ENCODE measurements around the gene DHX58. TPM values are rescaled to one million over a fixed set of nuclear protein-coding genes. Genes with fewer than 3 reads are reported as not detected.

Gene DHX58
- total RNA-seq, 4 donors from 2014 or later: 1.1 to 4.4 (median 3.1) TPM

DNA sequence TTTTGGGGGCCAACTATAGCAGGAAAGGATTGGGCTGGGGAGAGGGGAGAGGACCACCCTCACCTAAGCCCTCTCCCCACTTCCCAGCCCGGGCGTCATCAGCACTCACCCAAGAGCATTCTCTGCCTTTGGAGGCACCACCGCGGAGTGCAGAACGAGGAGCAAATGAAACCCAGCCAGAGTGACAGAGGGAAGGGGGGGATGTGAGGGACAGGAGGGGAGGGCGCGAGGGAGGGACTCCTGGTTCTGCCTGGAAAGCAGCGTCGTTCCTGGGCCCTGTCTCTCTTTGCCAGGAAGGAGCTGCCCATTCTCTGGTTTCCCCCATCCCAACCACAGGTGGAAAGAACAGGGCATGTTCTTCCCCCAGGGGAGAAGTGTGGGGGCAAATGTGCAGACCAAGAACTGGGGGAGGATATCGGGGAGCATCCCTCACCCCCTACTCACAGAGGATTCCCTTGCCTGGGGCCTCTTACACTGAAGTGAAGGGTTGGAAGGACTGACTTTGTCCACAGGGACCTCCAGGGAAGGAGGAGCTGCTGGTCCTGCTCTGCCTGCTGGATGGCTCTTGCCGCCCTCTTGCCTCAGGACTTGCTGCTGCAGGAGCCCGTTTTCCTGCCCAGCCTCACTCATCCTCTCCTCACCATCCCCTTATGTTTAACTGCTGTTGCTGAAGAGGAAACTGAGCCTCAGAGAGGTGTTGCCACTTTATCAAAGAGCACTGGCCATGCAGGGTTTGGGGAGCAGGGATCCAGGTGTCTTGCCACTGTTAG is 58.6 kb downstream of the DHX58 start:
- Histone ChIP-seq H3K27ac (no peak overlapping the region), H3K36me3 (no peaks in the 10 kb centered on the region), H3K9me3 (no peaks in the 10 kb centered on the region), H3K4me1 (peaks cover 0 to 3% of the 10 kb centered on the region in 2 donors), H3K4me3 (no peak overlapping the region), H3K27me3 (peaks cover 0 to 4% (median 0%) of the 10 kb centered on the region in 3 donors)
- in situ Hi-C loops (cut with MboI; ENCODE audit: low sequenced_read_pairs in 4 of 4) (no loop called here), intact Hi-C loops (cut with DNase I; ENCODE audit: low total_unique reads) (no loop called here)
- DNase-seq: no peak
- TF ChIP-seq POLR2A (IDR thresholded peaks at IDR 0.05): no peak
- no peak for ATAC-seq

DNA sequence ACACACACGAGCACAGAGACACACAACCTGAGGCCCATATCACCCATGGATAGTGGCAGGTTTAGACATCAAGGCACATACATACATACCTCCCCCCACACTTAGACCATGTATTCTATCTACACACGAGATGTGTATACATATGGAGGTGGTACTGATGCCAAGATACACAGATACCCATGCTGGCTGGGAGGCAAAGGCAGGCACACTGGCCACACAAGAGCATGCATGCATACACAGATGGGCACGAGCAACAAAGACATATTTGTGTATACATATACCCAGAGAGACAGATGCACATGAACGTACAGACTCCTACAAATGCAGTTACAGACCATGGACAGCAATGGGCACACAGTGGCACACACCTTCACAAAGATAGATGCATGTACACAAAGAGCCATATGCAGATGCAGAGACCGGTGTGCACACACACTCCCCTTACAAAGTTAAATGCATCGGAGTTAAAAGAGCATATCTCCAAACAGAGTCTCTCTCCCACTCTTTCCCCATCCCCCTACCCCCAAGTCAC is 60.1 kb downstream of the DHX58 start:
- H3K27ac ChIP-seq: no peak overlapping the region
- DNase-seq (no peak), ATAC-seq (no peak)
- in situ Hi-C loops (cut with MboI; ENCODE audit: low sequenced_read_pairs in 4 of 4): no loop called here
- peaks cover 0 to 3% of the 10 kb centered on the region in 2 donors for H3K4me1 ChIP-seq
- intact Hi-C loops (cut with DNase I; ENCODE audit: low total_unique reads): no loop called here
- no peaks in the 10 kb centered on the region for H3K36me3 ChIP-seq
- no peaks in the 10 kb centered on the region for H3K9me3 ChIP-seq
- H3K27me3 ChIP-seq: peaks cover 0 to 4% (median 0%) of the 10 kb centered on the region in 3 donors
- TF ChIP-seq POLR2A (IDR thresholded peaks at IDR 0.05): no peak
- TF ChIP-seq, protein P1, sequence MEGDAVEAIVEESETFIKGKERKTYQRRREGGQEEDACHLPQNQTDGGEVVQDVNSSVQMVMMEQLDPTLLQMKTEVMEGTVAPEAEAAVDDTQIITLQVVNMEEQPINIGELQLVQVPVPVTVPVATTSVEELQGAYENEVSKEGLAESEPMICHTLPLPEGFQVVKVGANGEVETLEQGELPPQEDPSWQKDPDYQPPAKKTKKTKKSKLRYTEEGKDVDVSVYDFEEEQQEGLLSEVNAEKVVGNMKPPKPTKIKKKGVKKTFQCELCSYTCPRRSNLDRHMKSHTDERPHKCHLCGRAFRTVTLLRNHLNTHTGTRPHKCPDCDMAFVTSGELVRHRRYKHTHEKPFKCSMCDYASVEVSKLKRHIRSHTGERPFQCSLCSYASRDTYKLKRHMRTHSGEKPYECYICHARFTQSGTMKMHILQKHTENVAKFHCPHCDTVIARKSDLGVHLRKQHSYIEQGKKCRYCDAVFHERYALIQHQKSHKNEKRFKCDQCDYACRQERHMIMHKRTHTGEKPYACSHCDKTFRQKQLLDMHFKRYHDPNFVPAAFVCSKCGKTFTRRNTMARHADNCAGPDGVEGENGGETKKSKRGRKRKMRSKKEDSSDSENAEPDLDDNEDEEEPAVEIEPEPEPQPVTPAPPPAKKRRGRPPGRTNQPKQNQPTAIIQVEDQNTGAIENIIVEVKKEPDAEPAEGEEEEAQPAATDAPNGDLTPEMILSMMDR (IDR thresholded peaks at IDR 0.05 in 4 of 5, conservative IDR thresholded peaks at IDR 0.05 in 1 of 5): no peak
- no peak overlapping the region for H3K4me3 ChIP-seq

DNA sequence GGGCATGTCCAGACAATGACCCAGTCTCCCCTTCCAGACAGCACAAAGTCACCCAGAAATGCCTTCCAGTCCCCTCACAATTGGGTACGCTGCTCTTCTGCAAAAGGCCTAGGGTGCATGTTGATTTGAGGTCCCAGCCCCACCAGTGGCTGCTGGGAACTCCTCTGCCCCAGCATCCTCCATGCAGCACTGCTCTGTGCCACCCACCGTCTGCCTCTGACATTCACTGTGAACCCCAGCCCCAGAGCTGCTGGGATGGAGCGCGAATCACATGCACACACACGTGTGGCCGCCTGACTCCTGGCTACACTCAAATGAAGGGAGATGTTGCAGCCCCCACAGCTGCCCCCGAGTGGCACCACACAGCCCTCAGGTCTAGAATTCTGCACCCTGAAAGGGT is 60.9 kb downstream of the DHX58 start:
- DNase-seq (no peak), ATAC-seq (no peak)
- TF ChIP-seq POLR2A (IDR thresholded peaks at IDR 0.05): no peak
- TF ChIP-seq, protein P1 (IDR thresholded peaks at IDR 0.05 in 4 of 5, conservative IDR thresholded peaks at IDR 0.05 in 1 of 5): no peak
- no peak overlapping the region for H3K27ac ChIP-seq
- in situ Hi-C loops (cut with MboI; ENCODE audit: low sequenced_read_pairs in 4 of 4): no loop called here
- H3K27me3 ChIP-seq: peaks cover 0 to 4% (median 0%) of the 10 kb centered on the region in 3 donors
- intact Hi-C loops (cut with DNase I; ENCODE audit: low total_unique reads): loop anchor here (2.0 kb wide), 1 partner anchor 27 kb away; no protein-coding TSS in a partner anchor
- no peak overlapping the region for H3K4me3 ChIP-seq
- peaks cover 0 to 3% of the 10 kb centered on the region in 2 donors for H3K4me1 ChIP-seq
- no peaks in the 10 kb centered on the region for H3K9me3 ChIP-seq
- no peaks in the 10 kb centered on the region for H3K36me3 ChIP-seq

Other genes starting within 250 kb of the DHX58 start
- gene KLHL11, start 247.3 kb downstream of the DHX58 start, total RNA-seq: 1 to 10 TPM; 2.2 to 4.7 (median 3.8) TPM
- 10 to 100 TPM; 20.8 to 35.0 (median 30.7) TPM for gene ACLY, start 193.8 kb downstream of the DHX58 start, total RNA-seq
- gene ODAD4, start 182.1 kb downstream of the DHX58 start, total RNA-seq: 1 to 10 TPM in 1 of 4 donors, under 1 TPM in 2, not detected in 1; 0.13 to 1.3 (median 0.20) TPM
- gene CNP, start 145.9 kb downstream of the DHX58 start, total RNA-seq: 10 to 100 TPM; 15.1 to 26.2 (median 20.4) TPM
- gene DNAJC7, start 95.3 kb downstream of the DHX58 start, total RNA-seq: 10 to 100 TPM; 64.4 to 78.9 (median 66.4) TPM
- gene NKIRAS2, start 92.6 kb downstream of the DHX58 start, total RNA-seq: 10 to 100 TPM; 48.8 to 77.0 (median 63.4) TPM
- under 1 TPM; 0.13 to 0.86 (median 0.38) TPM for gene C17orf113, start 62.1 kb downstream of the DHX58 start, total RNA-seq
- under 1 TPM in 2 of 4 donors, not detected in 2; 0.26 to 0.78 TPM for gene ZNF385C, start 14.2 kb downstream of the DHX58 start, total RNA-seq
- 10 to 100 TPM in 1 of 4 donors, 1 to 10 TPM in 3; 1.8 to 15.0 (median 6.3) TPM for gene KAT2A, start 8.7 kb upstream of the DHX58 start, total RNA-seq
- not detected for gene HSPB9, start 10.1 kb upstream of the DHX58 start, total RNA-seq
- gene RAB5C, start 42.3 kb upstream of the DHX58 start, total RNA-seq: 10 to 100 TPM; 33.0 to 42.5 (median 37.6) TPM
- not detected for gene KCNH4, start 68.4 kb upstream of the DHX58 start, total RNA-seq
- gene HCRT, start 72.7 kb upstream of the DHX58 start, total RNA-seq: not detected
- gene GHDC, start 81.8 kb upstream of the DHX58 start, total RNA-seq: 10 to 100 TPM; 13.8 to 20.0 (median 18.2) TPM
- gene STAT5B, start 163.7 kb upstream of the DHX58 start, total RNA-seq: 100 to 1,000 TPM in 1 of 4 donors, 10 to 100 TPM in 3; 77.3 to 150 (median 80.7) TPM
- 10 to 100 TPM; 36.0 to 87.0 (median 60.7) TPM for gene STAT5A, start 175.8 kb upstream of the DHX58 start, total RNA-seq

Measured in gastrocnemius medialis (tissue), 4 donors.